WTC11 (cell line): ENCODE data around the gene RPL37. TPM values are rescaled to one million over a fixed set of nuclear protein-coding genes. Genes with fewer than 3 reads are reported as not detected.

Source experiments
- ATAC-seq: fragments of 200-7000 bp; cut with Tn5 transposase; 2 replicates; pipeline ENCODE4 v1.10.0; 2021; ENCODE audit warnings: mild to moderate bottlenecking, moderate library complexity
- CTCF ChIA-PET: fragments of 300-600 bp; sonication (Branson Sonifier 250); formaldehyde crosslinking; loops from one replicate; lab custom pipeline; 2021; ENCODE audit warnings: antibody characterized with exemption; lab: Charles Lee
- POLR2A ChIA-PET: fragments of 350-600 bp; sonication (Branson Sonifier 250); formaldehyde crosslinking; loops from one replicate; lab custom pipeline; 2021; ENCODE audit warnings: antibody characterized with exemption; lab: Charles Lee
- DNase-seq: peaks from one replicate; pipeline ENCODE4 v3.0.0; 2021; ENCODE audit warnings: low spot score
- H3K27ac Mint-ChIP-seq: 2 replicates; pipeline ENCODE4 v1.8.0; 2021; ENCODE audit warnings: mixed read lengths
- H3K27me3 Mint-ChIP-seq: 2 replicates; pipeline ENCODE4 v1.8.0; 2021; ENCODE audit warnings: low read depth, mild to moderate bottlenecking, moderate library complexity, mixed read lengths
- H3K36me3 Mint-ChIP-seq: 2 replicates; pipeline ENCODE4 v1.8.0; 2021; ENCODE audit warnings: mixed read lengths
- H3K4me1 Mint-ChIP-seq: 2 replicates; pipeline ENCODE4 v1.8.0; 2022; ENCODE audit warnings: mixed read lengths
- H3K4me3 Mint-ChIP-seq: 2 replicates; pipeline ENCODE4 v1.8.0; 2021; ENCODE audit warnings: mild to moderate bottlenecking, moderate library complexity, mixed read lengths
- H3K9me3 Mint-ChIP-seq: 2 replicates; pipeline ENCODE4 v1.8.0; 2021; ENCODE audit warnings: mixed read lengths
- CTCF ChIP-seq: fragments of 200-600 bp; IDR thresholded peaks from 2 replicates; pipeline ENCODE4 v1.8.0; 2022; ENCODE audit warnings: antibody characterized with exemption
- E2F1 ChIP-seq: sonication (generic); formaldehyde crosslinking; IDR thresholded peaks from 2 replicates; pipeline ENCODE4 v1.8.0; 2022; ENCODE audit warnings: mild to moderate bottlenecking, missing genetic modification reagents
- HMGA2 ChIP-seq: fragments of 250-450 bp; sonication (Bioruptor Pico); IDR thresholded peaks from 2 replicates; pipeline ENCODE4 v1.4.0; 2021; ENCODE audit warnings: mild to moderate bottlenecking, moderate library complexity
- MAX ChIP-seq: sonication (generic); formaldehyde crosslinking; IDR thresholded peaks from 2 replicates; pipeline ENCODE4 v1.8.0; 2022; ENCODE audit warnings: mild to moderate bottlenecking, missing genetic modification reagents
- MLX ChIP-seq: sonication (generic); formaldehyde crosslinking; IDR thresholded peaks from 2 replicates; pipeline ENCODE4 v1.8.1; 2023; ENCODE audit warnings: mild to moderate bottlenecking, missing genetic modification reagents, moderate library complexity
- NR2C2 ChIP-seq: sonication (generic); formaldehyde crosslinking; IDR thresholded peaks from 2 replicates; pipeline ENCODE4 v1.8.0; 2022; ENCODE audit warnings: mild to moderate bottlenecking, missing genetic modification reagents
- PRDM15 ChIP-seq: sonication (generic); formaldehyde crosslinking; IDR thresholded peaks from 2 replicates; pipeline ENCODE4 v1.8.0; 2022; ENCODE audit warnings: missing genetic modification reagents
- SMAD4 ChIP-seq: sonication (generic); formaldehyde crosslinking; IDR thresholded peaks from 2 replicates; pipeline ENCODE4 v1.8.0; 2022; ENCODE audit warnings: mild to moderate bottlenecking, missing genetic modification reagents
- TEAD4 ChIP-seq: sonication (generic); formaldehyde crosslinking; IDR thresholded peaks from 2 replicates; pipeline ENCODE4 v1.8.0; 2022; ENCODE audit warnings: mild to moderate bottlenecking, missing genetic modification reagents
- ZNF532 ChIP-seq: fragments of 250-450 bp; sonication (Bioruptor Pico); IDR thresholded peaks from 2 replicates; pipeline ENCODE4 v1.9.0; 2021; ENCODE audit warnings: mild to moderate bottlenecking, borderline replicate concordance
- total RNA-seq: library from RNA; stranded (reverse); gene quantifications from 3 replicates; pipeline ENCODE4 v1.2.3, GENCODE V29; 2021

The RPL37 gene
- total RNA-seq, 1 experiment from 2014 or later = 1,405 TPM

- TF ChIP-seq ZNF532 (CRISPR knock-in tag) (no peak), E2F1 (no peak), NR2C2 (CRISPR knock-in tag) (no peak), MLX (CRISPR knock-in tag) (no peak)
- TF ChIP-seq, all 79 proteins: peak for 0
Measured at GRCh38 chr5:40812125-40812524, 22.9 kb downstream of the RPL37 start (continued).

- DNase-seq = no peak
- no peaks in the 10 kb centered on the region; the same call in 1 of the 2 replicates for H3K27me3 Mint-ChIP-seq
- no peaks in the 10 kb centered on the region for H3K9me3 Mint-ChIP-seq
- POLR2A ChIA-PET = interaction anchor here (0.6 to 1.7 kb wide), 4 partner anchors 22 to 661 kb away, joined by 3 to 5 read pairs (median 4); no protein-coding TSS in a partner anchor
- CTCF ChIA-PET = no interaction called here
- H3K27ac Mint-ChIP-seq = peak overlapping the region; percentile 20
- H3K36me3 Mint-ChIP-seq = no peaks in the 10 kb centered on the region
- H3K4me3 Mint-ChIP-seq = peak overlapping the region; percentile 22
- H3K4me1 Mint-ChIP-seq = peaks cover 23% of the 10 kb centered on the region
- ATAC-seq = no peak
- TF ChIP-seq SMAD4 (CRISPR knock-in tag) (no peak), CTCF (no peak), HMGA2 (CRISPR knock-in tag) (no peak), E2F1 (no peak), MAX (CRISPR knock-in tag) (no peak), TEAD4 (CRISPR knock-in tag) (no peak), PRDM15 (CRISPR knock-in tag) (no peak)
Measured at GRCh38 chr5:40801771-40802562, 33.1 kb downstream of the RPL37 start.
